AG04449 (cell line): ENCODE measurements around the gene PDE10A.

ENCODE experiments used
- CTCF ChIA-PET: fragments of 350-600 bp; formaldehyde crosslinking; extraction: SDS; loops from one replicate; lab custom pipeline; 2021; ENCODE audit warnings: antibody characterized with exemption; lab: Yijun Ruan, JAX
- POLR2A ChIA-PET: fragments of 400-600, 350-600 bp; formaldehyde crosslinking; extraction: SDS; loops from one replicate; lab custom pipeline; 2020; ENCODE audit warnings: antibody characterized with exemption, inconsistent platforms; lab: Yijun Ruan, JAX
- DNase-seq: peaks from one replicate; pipeline ENCODE4 v3.0.0-alpha.2; 2010; ENCODE audit warnings: low read depth, low spot score
- H3K4me3 ChIP-seq: 2 replicates; pipeline ENCODE4 v1.5.1; 2011; ENCODE audit warnings: low read depth, mild to moderate bottlenecking, control low read depth, low read length
- TF ChIP-seq, protein P1 (sequence below): IDR thresholded peaks from one replicate; pipeline ENCODE4 v1.5.1; 2011; ENCODE audit warnings: mild to moderate bottlenecking, moderate library complexity, low read length, control low read depth, inconsistent platforms; ENCODE audit not compliant: insufficient read depth; ENCODE audit errors: missing control alignments

Gene PDE10A

DNA sequence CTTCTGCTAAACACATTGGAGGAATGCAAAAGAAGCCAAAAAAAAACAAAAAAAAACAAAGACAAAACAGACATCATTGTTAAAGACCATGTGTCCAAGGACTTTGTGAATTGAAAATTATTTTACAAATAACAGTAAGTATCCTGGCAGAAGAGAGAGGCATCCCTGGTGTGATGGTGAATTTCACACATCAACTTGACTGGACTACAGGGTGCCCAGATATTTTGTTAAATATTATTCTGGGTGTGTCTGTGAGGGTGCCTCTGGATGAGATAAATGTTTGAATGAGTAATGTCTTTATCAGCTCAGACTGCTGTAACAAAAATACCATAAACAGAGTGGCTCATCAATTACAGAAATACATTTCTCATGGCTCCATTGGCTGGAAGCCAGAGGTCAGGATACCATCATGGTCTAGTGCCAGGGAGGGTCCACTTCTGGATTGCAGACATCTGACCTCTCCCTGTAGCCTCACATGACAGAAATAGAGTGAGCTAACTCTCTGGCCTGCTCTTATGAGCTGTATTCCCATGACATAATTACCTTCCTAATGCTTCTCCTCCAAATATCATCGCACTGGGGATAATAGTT is 341.4 kb downstream of the PDE10A start:
- ChIA-PET POLR2A (no interaction called here), CTCF (no interaction called here)
- TF ChIP-seq, protein P1, sequence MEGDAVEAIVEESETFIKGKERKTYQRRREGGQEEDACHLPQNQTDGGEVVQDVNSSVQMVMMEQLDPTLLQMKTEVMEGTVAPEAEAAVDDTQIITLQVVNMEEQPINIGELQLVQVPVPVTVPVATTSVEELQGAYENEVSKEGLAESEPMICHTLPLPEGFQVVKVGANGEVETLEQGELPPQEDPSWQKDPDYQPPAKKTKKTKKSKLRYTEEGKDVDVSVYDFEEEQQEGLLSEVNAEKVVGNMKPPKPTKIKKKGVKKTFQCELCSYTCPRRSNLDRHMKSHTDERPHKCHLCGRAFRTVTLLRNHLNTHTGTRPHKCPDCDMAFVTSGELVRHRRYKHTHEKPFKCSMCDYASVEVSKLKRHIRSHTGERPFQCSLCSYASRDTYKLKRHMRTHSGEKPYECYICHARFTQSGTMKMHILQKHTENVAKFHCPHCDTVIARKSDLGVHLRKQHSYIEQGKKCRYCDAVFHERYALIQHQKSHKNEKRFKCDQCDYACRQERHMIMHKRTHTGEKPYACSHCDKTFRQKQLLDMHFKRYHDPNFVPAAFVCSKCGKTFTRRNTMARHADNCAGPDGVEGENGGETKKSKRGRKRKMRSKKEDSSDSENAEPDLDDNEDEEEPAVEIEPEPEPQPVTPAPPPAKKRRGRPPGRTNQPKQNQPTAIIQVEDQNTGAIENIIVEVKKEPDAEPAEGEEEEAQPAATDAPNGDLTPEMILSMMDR = no peak
- DNase-seq = no peak
- no peak overlapping the region for H3K4me3 ChIP-seq

- H3K4me3 ChIP-seq = no peak overlapping the region
- ChIA-PET POLR2A (no interaction called here), CTCF (no interaction called here)
- TF ChIP-seq, protein P1 = no peak
- no peak for DNase-seq
Observed at GRCh38 chr6:165321150-165321549, 341.9 kb downstream of the PDE10A start.

DNA sequence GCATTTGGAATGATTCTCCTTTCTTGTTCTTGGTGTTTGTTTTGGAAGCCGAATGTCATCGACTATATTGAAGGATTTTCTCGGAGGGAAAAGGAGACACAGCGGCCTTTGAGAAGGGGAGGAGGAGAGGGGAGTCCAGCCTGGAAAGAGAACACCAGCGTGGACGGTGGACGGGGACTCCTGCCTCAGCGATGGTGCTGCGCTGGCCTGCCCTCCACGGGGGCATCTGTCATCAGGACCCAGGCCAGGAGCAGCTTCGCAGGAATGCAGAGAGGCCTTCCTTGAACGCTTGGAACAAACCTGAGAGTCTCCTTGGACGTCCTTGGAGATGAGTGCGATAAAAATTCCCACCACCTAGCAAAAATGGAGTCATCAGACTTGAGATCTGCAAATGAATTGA is 345.3 kb downstream of the PDE10A start:
- POLR2A ChIA-PET = no interaction called here

DNA sequence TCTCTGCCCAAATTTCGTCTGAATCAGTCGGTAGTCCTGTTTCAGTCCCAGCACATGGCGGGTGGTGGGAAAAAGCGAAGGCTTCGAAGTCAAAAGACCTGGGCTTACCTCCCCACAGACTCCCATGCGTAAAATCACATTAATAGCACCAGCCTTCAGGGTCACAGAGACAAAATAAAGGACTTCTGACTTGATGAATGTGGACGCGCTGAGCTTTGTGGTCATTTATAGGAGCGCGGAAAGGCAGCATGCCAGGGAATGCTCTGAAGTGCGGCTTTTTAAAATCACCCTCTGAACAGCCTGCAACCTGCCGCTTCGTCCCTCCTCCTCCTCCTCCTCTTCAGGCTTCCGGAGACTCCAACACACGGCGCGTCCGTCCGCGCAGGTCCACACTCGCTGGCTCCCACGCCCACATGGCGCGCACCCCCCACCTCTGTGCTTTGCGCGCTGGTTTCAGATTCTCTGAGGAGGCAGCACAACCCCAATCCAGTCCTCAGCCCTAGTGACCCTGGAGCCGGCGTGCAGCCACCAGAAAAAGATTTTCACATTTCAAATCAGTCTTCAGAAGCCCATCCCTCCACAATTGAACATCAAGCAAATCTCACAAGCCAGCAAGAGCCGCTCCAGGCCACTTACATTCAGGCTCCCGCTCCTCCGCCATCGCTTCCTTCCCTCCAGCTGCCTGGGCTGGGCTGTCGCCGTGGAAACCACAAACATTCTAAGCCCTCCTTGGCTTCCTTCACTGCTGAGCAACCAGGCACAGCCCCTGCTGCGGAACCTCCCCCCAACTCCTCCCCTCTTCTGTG is 353.9 kb downstream of the PDE10A start, which contains the start of gene C6orf118:
C6orf118 (minus strand) TSS at position 680 of the 806 bp plus-strand sequence; CDS start at position 661, 19 bp downstream.
- DNase-seq = no peak
- ChIA-PET POLR2A (no interaction called here), CTCF (no interaction called here)
- peak within 1 kb of the TSS; percentile 23 for H3K4me3 ChIP-seq
- TF ChIP-seq, protein P1 = no peak

More for the DNA sequence above, 345.3 kb downstream of the PDE10A start:
- CTCF ChIA-PET = no interaction called here
- no peak for DNase-seq
- no peak overlapping the region for H3K4me3 ChIP-seq
- TF ChIP-seq, protein P1 = no peak

DNA sequence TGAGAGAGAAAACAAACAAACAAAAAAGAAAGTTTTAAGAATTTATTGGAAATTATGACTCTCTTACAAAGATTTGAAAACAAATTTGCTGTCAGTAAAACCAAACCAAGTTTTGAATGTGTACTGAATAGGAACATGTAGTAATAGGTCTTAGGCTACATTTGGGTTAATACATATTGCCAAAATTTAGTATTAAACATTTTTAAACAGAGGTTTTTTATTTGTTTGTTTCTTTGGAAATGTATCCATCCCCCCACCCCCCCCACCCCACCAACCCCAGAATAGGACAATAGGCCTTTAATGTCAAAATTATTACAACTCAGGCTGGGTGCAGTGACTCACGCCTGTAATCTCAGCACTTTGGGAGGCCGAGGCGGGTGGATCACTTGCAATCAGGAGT is 356.1 kb downstream of the PDE10A start:
- TF ChIP-seq, protein P1 = no peak
- no peak for DNase-seq
- CTCF ChIA-PET = no interaction called here
- no peak overlapping the region for H3K4me3 ChIP-seq
- POLR2A ChIA-PET = no interaction called here
